H1 (cell line): ENCODE data around the gene IL17D. TPM values are rescaled to one million over a fixed set of nuclear protein-coding genes. Genes with fewer than 3 reads are reported as not detected.

Experiments
- CTCF ChIA-PET: fragments of 300-600 bp; sonication (Branson Sonifier 250); formaldehyde crosslinking; loops from one replicate; lab custom pipeline; 2021; ENCODE audit not compliant: partially characterized antibody; lab: Charles Lee
- POLR2A ChIA-PET: fragments of 300-600 bp; sonication (Branson Sonifier 250); formaldehyde crosslinking; loops from one replicate; lab custom pipeline; 2021; ENCODE audit warnings: inconsistent platforms; ENCODE audit not compliant: partially characterized antibody; lab: Charles Lee
- DNase-seq, 2 experiments: peaks; one replicate each; pipeline versions ENCODE4 v3.0.0 to v3.0.0-alpha.2; 2010 to 2022; ENCODE audit warnings: low spot score in 2 of 2, low read depth in 1 of 2, mixed read lengths in 1 of 2
- FAIRE-seq: peaks from 2 replicates; lab custom pipeline; 2011; peaks lifted over from hg19 to GRCh38; lab: Jason Lieb, UNC
- H2AFZ ChIP-seq: 2 replicates; pipeline ENCODE4 v1.8.1; 2012; ENCODE audit warnings: low read length, inconsistent platforms
- H2AK5ac ChIP-seq: 2 replicates; pipeline ENCODE4 v1.6.1; 2013; ENCODE audit warnings: low read depth, low read length
- H2BK120ac ChIP-seq: replicated peaks from 2 replicates; pipeline ENCODE3; 2013; ENCODE audit warnings: low read depth, low read length, inconsistent platforms
- H2BK12ac ChIP-seq: 2 replicates; pipeline ENCODE4 v1.6.1; 2013; ENCODE audit warnings: low read depth, low read length
- H2BK15ac ChIP-seq: 2 replicates; pipeline ENCODE4 v1.6.1; 2013; ENCODE audit warnings: low read length
- H2BK20ac ChIP-seq: 2 replicates; pipeline ENCODE4 v1.6.1; 2013; ENCODE audit warnings: low read length
- H2BK5ac ChIP-seq: 2 replicates; pipeline ENCODE4 v1.6.1; 2013; ENCODE audit warnings: low read depth, low read length
- H3K14ac ChIP-seq: 2 replicates; pipeline ENCODE4 v1.6.1; 2013; ENCODE audit warnings: inconsistent platforms; ENCODE audit not compliant: insufficient read length
- H3K18ac ChIP-seq: 2 replicates; pipeline ENCODE4 v1.6.1; 2013; ENCODE audit warnings: low read length; ENCODE audit errors: extremely low read depth
- H3K23ac ChIP-seq: 2 replicates; pipeline ENCODE4 v1.6.1; 2013; ENCODE audit warnings: inconsistent platforms; ENCODE audit not compliant: insufficient read length
- H3K23me2 ChIP-seq: 2 replicates; pipeline ENCODE4 v1.6.1; 2013; ENCODE audit warnings: low read depth, low read length
- H3K27ac ChIP-seq: 2 replicates; pipeline ENCODE4 v1.6.1; 2011; ENCODE audit warnings: low read depth, low read length, inconsistent platforms
- H3K27me3 ChIP-seq, 4 experiments: replicated peaks in 1 of 4; 1 replicate in 1 of 4; 2 replicates in 3 of 4; pipeline versions ENCODE4 v1.6.1 to v1.8.1; 2011 to 2013; ENCODE audit warnings: low read length in 3 of 4, mild to moderate bottlenecking in 3 of 4, inconsistent platforms in 2 of 4, mixed read lengths in 2 of 4, moderate library complexity in 1 of 4; ENCODE audit not compliant: control insufficient read depth in 3 of 4, insufficient read depth in 3 of 4; ENCODE audit errors: extremely low read depth in 1 of 4
- H3K36me3 ChIP-seq, 4 experiments: 2 replicates each; pipeline versions ENCODE4 v1.6.1 to v1.8.1; 2011 to 2013; ENCODE audit warnings: mild to moderate bottlenecking in 4 of 4, low read length in 3 of 4, moderate library complexity in 2 of 4, control low read depth in 1 of 4, inconsistent platforms in 1 of 4; ENCODE audit not compliant: insufficient read depth in 4 of 4, control insufficient read depth in 2 of 4
- H3K4ac ChIP-seq: replicated peaks from 2 replicates; pipeline ENCODE3; 2013; ENCODE audit warnings: low read length, low read depth, mixed read lengths, inconsistent platforms; ENCODE audit not compliant: insufficient read length
- H3K4me1 ChIP-seq, 4 experiments: replicated peaks in 1 of 4; 1 replicate in 1 of 4; 2 replicates in 3 of 4; pipeline versions ENCODE4 v1.6.1 to v1.8.1; 2011 to 2013; ENCODE audit warnings: low read length in 3 of 4, inconsistent platforms in 2 of 4, mixed read lengths in 1 of 4; ENCODE audit not compliant: insufficient read depth in 4 of 4, control insufficient read depth in 3 of 4
- H3K4me2 ChIP-seq, 2 experiments: 2 replicates each; pipeline versions ENCODE4 v1.6.1 to v1.8.1; 2011 to 2013; ENCODE audit warnings: low read depth in 2 of 2, low read length in 2 of 2, control low read depth in 1 of 2, inconsistent platforms in 1 of 2, mild to moderate bottlenecking in 1 of 2; ENCODE audit not compliant: insufficient read depth in 1 of 2
- H3K4me3 ChIP-seq, 4 experiments: fragments of 200-600, 300-600 bp in 1 of 4; sonication (generic), shearing (Covaris generic), sonication (Bioruptor Twin) in 1 of 4; 2 replicates each; pipeline versions ENCODE4 v1.5.1 to v1.8.1; 2011 to 2016; ENCODE audit warnings: low read length in 4 of 4, low read depth in 3 of 4, control low read depth in 2 of 4, inconsistent platforms in 2 of 4, mild to moderate bottlenecking in 2 of 4, mixed read lengths in 1 of 4, moderate library complexity in 1 of 4; ENCODE audit not compliant: insufficient read depth in 2 of 4; ENCODE audit errors: extremely low read depth in 1 of 4
- H3K56ac ChIP-seq: replicated peaks from 2 replicates; pipeline ENCODE3; 2013; ENCODE audit warnings: low read depth, mild to moderate bottlenecking, mixed read lengths, low read length, inconsistent platforms; ENCODE audit not compliant: insufficient read length
- H3K79me1 ChIP-seq: 2 replicates; pipeline ENCODE4 v1.6.1; 2013; ENCODE audit warnings: low read depth, low read length, control low read depth
- H3K79me2 ChIP-seq, 2 experiments: 2 replicates each; pipeline versions ENCODE4 v1.6.1 to v1.8.1; 2012 to 2013; ENCODE audit warnings: low read length in 2 of 2, mild to moderate bottlenecking in 2 of 2, inconsistent platforms in 1 of 2; ENCODE audit not compliant: insufficient read depth in 2 of 2, control insufficient read depth in 1 of 2
- H3K9ac ChIP-seq, 4 experiments: replicated peaks in 1 of 4; 1 replicate in 1 of 4; 2 replicates in 3 of 4; pipeline versions ENCODE4 v1.6.1 to v1.8.1; 2011 to 2013; ENCODE audit warnings: low read depth in 3 of 4, low read length in 3 of 4, control low read depth in 2 of 4, mild to moderate bottlenecking in 2 of 4, moderate library complexity in 2 of 4, inconsistent platforms in 1 of 4; ENCODE audit errors: extremely low read depth in 1 of 4
- H3K9me3 ChIP-seq, 2 experiments: 2 replicates each; pipeline versions ENCODE4 v1.6.1 to v1.8.1; 2012 to 2013; ENCODE audit warnings: mild to moderate bottlenecking in 2 of 2, moderate library complexity in 2 of 2, control low read depth in 1 of 2, inconsistent platforms in 1 of 2, low read depth in 1 of 2, low read length in 1 of 2, mixed read lengths in 1 of 2; ENCODE audit not compliant: insufficient read depth in 2 of 2
- H4K20me1 ChIP-seq, 2 experiments: replicated peaks in 1 of 2; 2 replicates each; pipeline versions ENCODE3 to v1.8.1; 2011 to 2013; ENCODE audit warnings: inconsistent platforms in 2 of 2, low read length in 2 of 2, mild to moderate bottlenecking in 1 of 2; ENCODE audit not compliant: insufficient read depth in 2 of 2, control insufficient read depth in 1 of 2
- H4K5ac ChIP-seq: 2 replicates; pipeline ENCODE4 v1.6.1; 2013; ENCODE audit warnings: low read length, low read depth, mixed read lengths, inconsistent platforms; ENCODE audit not compliant: insufficient read length
- H4K8ac ChIP-seq: 2 replicates; pipeline ENCODE4 v1.8.0; 2013; ENCODE audit warnings: mild to moderate bottlenecking, moderate library complexity, low read length, inconsistent platforms; ENCODE audit not compliant: insufficient read depth; ENCODE audit errors: extremely low read depth
- H4K91ac ChIP-seq: replicated peaks from 2 replicates; pipeline ENCODE3; 2013; ENCODE audit warnings: low read length, mixed read lengths, inconsistent platforms; ENCODE audit not compliant: insufficient read length
- CTCF ChIP-seq, 3 experiments: IDR thresholded peaks; 1 replicate in 2 of 3; 2 replicates in 1 of 3; pipeline versions ENCODE4 v1.5.1 to v1.6.1; 2011; ENCODE audit warnings: low read length in 3 of 3, mild to moderate bottlenecking in 3 of 3, inconsistent platforms in 2 of 3, low read depth in 1 of 3, moderate library complexity in 1 of 3; ENCODE audit not compliant: insufficient read depth in 1 of 3; ENCODE audit errors: control extremely low read depth in 1 of 3
- TEAD4 ChIP-seq: IDR thresholded peaks from 2 replicates; pipeline ENCODE4 v1.6.1; 2012; ENCODE audit warnings: low read depth, low read length, inconsistent platforms, mixed read lengths
- WGBS, 2 experiments: shearing (Covaris generic) in 1 of 2; methylation state at CpG; one replicate each; pipeline versions ENCODE4 v1.1.6 to v1.1.7; 2013 to 2015; ENCODE audit warnings: low lambda C conversion rate in 2 of 2, mixed read lengths in 2 of 2, inconsistent platforms in 1 of 2, low coverage in 1 of 2, missing lambda C conversion rate in 1 of 2; ENCODE audit not compliant: insufficient replicate concordance in 2 of 2, insufficient coverage in 1 of 2, insufficient read length in 1 of 2; ENCODE audit errors: extremely low coverage in 1 of 2, missing lambda C conversion rate in 1 of 2; 5-methylcytosine and 5-hydroxymethylcytosine counted together
- polyA plus RNA-seq, 7 experiments: library from polyadenylated mRNA; depleted of rRNA in 3 of 7; stranded (reverse) in 5 of 7; unstranded in 2 of 7; fragments of >200 nt in 5 of 7; fragments of 200-250 nt in 2 of 7; gene quantifications; 1 replicate in 5 of 7; 2 replicates in 1 of 7; 4 replicates in 1 of 7; pipeline versions ENCODE4 v1.2.1 to v1.2.3, GENCODE V29; 2011 to 2013; ENCODE audit warnings: missing spikeins in 2 of 7, mixed read lengths in 2 of 7
- total RNA-seq: library from RNA; stranded (reverse); fragmentation: NEBNext Ultra II Directional; extraction: Animal tissue kit (Norgen Biotek cat#: 25700); gene quantifications from 2 replicates; pipeline ENCODE4 v1.2.1, GENCODE V29; 2021

IL17D gene
- total and polyA plus RNA-seq, 2 of the 8 experiments (the other 6 are each of a cell fraction or from before 2014, with no cell fraction given), result 0.56 to 0.59 TPM

GRCh38 chr13:20684546-20684945 is 19.0 kb upstream of the IL17D start:
- Histone ChIP-seq H4K91ac (no peak overlapping the region), H3K79me1 (no peaks in the 10 kb centered on the region), H3K36me3 (no peaks in the 10 kb centered on the region), H3K4ac (no peak overlapping the region), H3K9ac (no peak overlapping the region), H3K4me1 (peaks cover 0 to 9% (median 5%) of the 10 kb centered on the region in 4 experiments; a peak in 5 of 7 replicates), H3K56ac (no peak overlapping the region), H3K14ac (no peak overlapping the region), H3K27me3 (no peaks in the 10 kb centered on the region), H3K23ac (no peak overlapping the region), H3K18ac (peak overlapping the region; percentile 32; the same call in 1 of the 2 replicates), H3K79me2 (no peaks in the 10 kb centered on the region), H3K9me3 (no peaks in the 10 kb centered on the region), H2BK120ac (no peak overlapping the region), H4K20me1 (no peaks in the 10 kb centered on the region), H4K8ac (no peak overlapping the region), H2AFZ (no peak overlapping the region), H3K23me2 (no peaks in the 10 kb centered on the region), H2BK20ac (no peak overlapping the region), H3K27ac (no peak overlapping the region), H2BK12ac (no peak overlapping the region), H2BK5ac (no peak overlapping the region), H2BK15ac (no peak overlapping the region), H2AK5ac (no peak overlapping the region), H3K4me3 (no peak overlapping the region), H3K4me2 (no peak overlapping the region), H4K5ac (no peak overlapping the region)
- CTCF ChIA-PET, result interaction anchor here (0.6 to 1.6 kb wide), 6 partner anchors 11 to 191 kb away, joined by 3 to 4 read pairs (median 3); no protein-coding TSS in a partner anchor
- 84% methylated on average over 18 of the region's 18 CpGs; no CpG with 5 or more reads in 1 of the 2 experiments for WGBS, 2 experiments
- no peak for FAIRE-seq
- POLR2A ChIA-PET, result interaction anchor here (1.2 kb wide), 1 partner anchor 24 kb away, joined by 3 read pairs; no protein-coding TSS in a partner anchor
- no peak for DNase-seq
- TF ChIP-seq CTCF (IDR thresholded peaks at IDR 0.05; ENCODE audit: control extremely low read depth in 1 of 3, insufficient read depth in 1 of 3, low read depth in 1 of 3, low read length in 3 of 3) (peak in 1 of 3 experiments; percentile 5; a peak in 1 of 4 replicates), TEAD4 (no peak)
